NK-92 (cell line): ENCODE data around the gene NRF1.
"Not testable (repeated sequence)": the region's sequence is repeated elsewhere in the genome, so short reads cannot be mapped to it uniquely, and the experiment has no call there.

Experiments used
- DNase-seq: peaks from one replicate; lab custom pipeline; 2025; ENCODE audit not compliant: unreplicated experiment; lab: John Stamatoyannopoulos, UW

The NRF1 gene

DNA sequence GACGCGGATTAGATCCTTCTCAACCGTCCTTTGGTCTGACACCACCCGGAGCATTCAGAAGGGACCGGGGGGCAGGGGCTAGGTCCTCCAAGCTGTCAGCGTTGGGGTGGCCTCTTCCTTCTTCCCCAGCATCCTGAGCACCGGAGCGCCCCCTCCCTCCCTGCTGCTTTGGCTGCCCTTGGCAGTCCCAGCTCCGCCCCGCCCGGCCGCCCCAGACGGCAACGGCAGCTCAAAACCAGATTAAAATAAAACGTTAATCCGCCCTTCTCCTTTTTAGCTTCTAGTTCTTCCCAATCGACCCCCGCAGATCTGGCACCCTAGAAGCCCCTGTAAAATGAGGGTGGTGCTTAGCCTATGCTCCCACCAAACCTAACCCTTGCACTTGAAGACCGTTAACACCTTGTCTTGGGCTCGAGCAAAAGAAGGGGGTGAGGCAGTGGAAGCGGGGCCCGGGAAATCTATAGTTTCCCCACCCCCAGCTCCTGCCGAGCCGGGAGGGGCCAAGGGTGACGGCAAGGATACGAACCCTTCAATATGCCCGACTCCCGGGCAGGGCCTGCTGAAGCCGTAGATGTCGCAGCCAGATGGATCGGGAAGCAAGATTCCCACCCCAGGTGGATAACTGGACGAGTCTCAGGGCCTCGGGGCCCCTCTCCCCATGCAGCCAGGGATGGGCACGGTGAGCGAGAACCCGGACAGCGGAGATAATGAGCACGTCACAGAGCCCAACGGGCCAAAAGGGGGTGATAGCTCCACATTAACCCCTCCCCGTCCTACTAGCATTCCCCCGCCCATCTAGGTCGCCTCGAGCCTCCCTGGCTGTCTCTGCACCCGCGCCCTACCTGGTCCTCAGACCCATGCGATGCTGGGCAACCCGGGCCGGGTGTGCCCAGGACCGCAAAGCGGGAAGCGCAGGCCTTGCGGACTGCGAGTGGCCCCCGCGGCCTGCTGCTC is 169.7 kb downstream of the NRF1 start:
- DNase-seq = no peak

DNA sequence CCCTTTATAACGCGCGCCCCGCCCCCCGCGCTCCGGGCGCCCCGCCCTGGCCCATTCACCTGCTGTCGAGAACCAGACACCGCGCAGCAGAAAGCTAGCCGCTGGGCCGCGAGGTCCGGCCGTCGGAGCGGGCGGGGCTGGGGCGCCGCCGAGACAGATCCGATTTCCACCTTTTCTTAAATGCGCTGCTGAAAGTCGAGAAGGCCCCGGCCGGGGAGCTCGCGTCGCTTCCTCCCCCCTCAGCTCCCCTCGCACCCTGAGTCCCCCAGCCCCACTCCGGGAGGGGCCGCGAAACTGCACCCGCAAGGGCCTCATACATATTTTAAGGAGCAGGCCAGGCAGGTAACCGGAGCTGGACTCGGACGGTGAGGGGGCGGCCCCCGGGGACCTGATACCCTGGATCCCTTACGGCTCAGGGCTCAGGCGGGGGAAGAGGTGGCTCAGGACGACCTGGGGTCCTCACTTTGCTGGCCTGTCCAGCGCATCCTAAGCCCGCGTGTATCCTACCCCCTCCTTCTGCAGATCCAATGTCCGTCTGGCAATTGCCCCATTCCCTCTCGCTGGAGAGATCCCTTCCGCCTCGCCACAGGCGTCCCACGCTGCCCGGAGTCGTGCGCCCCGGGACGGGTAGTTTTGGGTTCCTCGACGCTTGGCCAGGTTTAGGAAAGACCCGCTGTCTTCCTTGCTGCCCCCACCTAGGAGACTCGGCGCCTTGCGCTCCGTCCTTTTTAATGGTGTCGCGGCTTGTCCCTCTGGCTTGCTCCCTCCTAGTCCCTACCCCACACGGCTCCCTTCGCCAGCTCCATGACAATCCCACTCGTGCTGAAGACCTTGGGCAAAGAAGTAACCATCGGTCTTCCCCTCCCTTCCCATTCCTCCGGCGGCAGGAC is 170.7 kb downstream of the NRF1 start:
- no peak for DNase-seq

DNA sequence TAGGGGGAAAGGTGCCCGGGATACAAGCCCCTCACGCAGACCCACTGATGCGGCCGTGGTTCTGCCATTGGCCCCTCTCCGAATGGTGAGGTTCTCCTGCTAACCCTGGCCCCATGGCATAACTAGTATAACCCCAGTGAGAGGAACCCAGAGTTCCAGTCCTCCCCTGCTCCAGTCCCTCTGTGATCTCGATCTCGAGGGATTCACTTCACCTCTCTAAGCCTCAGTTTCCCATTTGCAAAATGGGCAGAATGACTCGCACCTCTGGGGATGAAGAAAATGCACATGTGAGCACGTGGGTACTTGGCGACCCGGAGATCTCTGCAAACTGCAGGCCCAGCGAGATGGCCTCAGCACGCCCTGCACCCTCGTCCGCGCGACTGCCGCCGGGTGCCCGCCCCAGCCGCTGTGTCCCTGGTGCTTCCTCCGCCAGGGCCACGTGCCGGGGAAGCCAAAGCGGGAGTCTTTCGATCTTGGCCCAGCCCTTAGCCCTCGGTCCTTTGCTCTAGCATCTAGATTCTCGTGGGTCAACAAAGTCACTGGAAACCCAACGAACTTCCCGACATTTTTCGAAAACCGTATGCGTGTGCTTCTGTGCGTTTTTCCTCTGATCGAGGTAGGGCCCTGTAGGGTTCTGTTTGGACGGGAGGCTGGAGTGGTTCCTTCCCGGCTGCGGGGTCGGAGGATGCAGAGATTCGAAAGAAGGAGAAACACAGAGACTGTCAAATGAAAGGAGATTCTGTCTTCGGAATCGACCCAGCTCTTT is 171.5 kb downstream of the NRF1 start:
- no peak for DNase-seq

DNA sequence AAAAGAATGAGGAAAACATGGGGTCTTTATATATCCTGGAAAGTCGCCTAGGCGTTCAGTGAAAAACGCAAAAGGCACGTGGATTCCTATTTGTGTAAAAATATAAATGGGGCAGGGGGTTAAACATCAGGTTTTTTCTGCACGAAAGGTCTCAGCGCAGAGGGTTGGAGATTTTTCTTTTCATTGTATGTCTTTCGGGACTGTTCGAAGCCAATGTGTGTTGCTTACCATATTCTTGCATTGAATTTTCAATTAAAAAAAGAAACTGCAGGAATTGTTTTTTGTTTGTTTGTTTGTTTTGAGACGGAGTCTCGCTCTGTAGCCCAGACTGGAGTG is 172.0 kb downstream of the NRF1 start:
- DNase-seq = no peak

DNA sequence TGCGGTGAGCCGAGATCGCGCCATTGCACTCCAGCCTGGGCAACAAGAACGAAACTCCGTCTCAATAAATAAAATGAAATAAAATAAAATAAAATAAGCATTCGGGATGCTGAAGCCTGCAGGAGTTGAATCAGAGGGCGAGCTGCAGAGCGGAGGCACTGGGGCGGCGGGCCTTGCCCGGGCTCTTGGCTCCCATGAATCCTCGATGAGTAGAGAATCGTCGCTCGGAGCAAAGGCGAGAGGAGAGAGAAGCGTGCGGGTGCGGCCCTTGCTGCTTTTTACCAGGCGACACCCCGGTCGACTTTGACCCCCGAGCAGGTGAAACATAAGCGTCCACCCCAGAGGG is 172.9 kb downstream of the NRF1 start:
- no peak for DNase-seq

DNA sequence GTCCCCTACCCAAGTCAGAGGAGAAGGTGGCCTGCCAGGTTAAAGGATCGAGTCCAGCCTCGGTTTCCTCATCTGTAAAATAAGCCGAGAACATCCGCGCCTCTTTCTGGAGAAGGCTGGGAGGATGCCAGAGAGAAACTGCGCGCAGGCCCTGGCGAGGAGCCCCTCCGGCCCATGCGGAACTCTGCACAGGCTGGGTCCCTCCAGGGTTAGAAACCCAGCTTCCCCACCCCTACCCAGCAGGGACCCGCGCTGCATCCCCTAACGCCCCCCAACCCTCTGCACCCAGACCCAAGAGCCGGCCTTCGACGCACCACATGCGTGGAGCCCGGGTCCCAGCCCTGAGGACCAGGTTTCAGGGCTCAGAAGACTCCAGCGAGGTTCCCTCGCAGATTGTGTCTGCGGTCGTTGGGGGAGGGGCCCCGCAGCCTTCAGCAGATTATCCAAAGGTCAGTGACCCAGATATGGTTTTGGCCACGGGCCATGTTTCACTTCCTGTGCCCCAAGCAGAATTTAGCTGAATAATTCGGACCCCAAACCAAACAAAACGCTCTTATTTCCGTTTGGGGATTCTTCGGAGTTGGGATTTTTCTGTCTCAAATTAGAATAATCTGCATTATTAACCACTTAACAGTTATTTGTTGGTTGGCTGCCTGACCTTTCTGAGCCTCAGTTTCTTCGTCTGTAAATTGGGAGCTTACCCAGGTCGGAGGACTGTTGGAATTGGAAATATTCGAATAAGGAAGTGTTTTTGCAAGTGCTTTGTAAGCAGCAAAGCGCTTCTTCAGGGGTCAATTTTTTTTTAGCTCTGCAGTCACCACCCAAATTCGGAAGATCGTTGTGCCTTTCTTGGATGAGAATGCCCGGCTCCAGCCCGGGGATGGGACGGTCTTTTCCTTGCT is 173.5 kb downstream of the NRF1 start:
- no peak for DNase-seq

DNA sequence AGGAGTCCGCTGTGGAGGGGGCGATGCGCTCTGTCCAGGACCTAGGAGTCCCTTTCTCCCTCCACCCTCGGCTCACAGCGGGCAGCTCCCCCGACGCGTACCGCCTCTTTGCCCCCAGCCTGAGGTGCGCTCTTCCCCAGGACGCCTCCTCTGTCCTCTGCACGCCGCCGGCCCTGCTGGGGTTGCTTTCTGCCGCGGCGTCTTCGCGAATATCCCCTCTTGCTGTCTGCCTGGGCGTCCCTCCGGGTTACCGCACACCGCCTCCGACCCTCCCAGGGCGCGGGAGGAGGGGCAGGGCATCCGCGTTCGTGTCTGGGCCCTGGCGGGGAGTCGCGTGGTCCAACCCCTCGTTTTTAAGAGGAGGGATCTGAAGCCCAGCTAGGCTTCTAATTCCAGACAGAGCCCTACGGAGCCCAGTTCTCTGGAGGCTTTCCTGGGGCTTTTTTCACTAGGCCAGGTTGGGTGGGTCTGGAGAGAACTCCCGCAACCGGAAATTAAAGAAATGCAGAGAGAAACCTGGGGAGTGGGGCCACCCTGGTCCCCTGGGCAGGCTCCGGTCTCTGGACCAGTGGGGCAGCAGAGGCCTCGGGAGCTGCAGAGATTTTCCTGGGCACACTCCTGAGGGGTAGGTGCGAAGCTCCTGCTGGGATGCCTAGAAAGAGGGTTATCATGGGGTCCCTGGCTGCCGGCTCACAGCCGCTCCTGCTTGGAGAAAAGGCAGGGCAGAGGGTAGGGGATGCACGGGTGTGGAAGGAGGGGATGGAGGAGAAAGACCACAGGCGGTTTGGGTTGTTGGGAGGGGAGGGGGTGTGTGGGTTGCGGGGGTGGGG is 174.4 kb downstream of the NRF1 start:
- DNase-seq = no peak

DNA sequence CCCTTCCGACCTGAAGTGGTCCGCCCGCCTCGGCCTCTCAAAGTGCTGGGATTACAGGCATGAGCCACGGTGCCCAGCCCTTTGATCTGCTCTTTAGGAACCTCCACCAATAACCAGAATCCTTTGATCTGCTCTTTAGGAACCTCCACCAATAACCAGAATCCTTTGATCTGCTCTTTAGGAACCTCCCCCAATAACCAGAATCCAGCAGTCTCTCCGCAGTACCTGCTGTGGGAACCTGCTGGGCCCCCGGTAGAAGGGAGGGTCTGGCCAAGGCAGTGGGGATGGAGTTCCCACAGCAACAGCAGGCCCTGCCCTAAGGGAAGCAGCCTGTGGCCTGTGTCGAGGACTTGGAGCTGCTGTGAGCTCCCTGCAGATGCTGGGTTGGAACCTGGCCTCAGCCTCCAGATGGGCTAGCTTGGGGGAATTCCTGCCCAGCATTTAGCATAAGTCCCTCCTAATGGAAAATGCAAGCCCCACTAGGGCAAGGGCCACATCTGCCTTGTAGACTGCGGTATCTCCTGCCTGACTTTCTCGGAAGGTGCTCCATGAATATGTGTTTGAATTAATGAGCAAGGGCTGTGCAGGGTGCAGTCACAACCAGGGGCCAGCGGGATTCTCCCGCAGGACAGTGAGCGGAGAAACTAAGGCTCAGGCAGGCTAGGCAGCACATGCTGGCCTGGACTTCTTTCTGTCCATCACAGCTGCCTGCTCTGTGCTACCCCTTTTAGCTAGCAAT is 175.5 kb downstream of the NRF1 start:
- DNase-seq = no peak

DNA sequence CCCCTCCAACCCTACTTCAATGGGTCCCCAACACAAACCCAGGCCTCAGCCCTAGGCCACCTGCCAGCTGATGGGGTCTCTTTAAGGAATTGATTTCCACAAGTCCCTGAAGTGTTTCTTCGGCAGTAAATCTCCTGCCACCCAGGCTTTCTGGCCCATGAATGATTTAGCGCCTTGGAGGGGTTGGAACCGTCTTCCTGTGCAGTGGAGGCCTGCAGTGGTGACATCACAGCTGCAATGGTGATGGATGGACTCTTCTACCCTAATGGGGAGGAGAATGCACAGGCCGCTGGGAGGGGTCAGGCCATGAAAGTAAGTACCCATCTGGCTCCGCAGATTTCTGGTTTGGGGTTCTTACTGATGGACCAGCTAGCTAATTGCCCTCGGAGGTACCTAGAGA is 177.5 kb downstream of the NRF1 start:
- DNase-seq = no peak

DNA sequence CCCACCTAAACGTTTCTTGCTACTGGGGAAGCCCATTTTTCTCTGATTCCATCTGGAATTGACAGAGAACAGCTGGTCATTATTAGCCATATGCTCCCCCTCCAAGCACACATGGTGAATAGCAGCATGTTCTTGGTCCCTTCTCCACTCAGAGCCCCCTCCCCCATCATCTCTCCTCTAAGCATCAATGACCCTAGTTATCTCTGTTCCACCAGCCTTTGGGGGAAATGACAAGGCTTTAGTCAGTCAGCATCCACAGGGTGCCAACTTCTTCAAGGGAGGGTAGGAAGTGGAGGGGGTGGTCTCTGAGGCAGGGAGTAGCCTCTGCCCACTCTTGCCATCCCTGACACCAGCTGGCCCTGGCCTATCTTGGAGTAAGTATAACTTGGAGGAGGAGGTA is 178.1 kb downstream of the NRF1 start:
- DNase-seq = no peak

DNA sequence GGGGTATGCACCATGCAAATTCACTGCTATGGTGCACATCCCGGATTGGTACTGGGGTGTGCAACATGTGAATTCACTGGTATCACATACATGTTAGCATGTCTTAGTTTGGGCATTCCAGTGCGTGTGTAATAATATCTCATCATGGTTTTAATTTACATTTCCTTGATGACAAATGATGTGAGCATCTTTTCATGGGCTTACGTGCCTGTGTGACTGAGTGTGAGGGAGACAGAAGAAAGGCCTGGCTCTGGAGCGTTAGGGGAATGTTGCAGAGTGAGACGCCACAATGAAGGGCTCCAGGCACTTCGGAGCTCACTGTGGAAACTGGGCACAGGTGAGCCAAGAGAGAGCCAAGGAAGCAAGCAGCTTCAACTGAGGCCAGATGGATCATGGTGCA is 178.6 kb downstream of the NRF1 start:
- no peak for DNase-seq

DNA sequence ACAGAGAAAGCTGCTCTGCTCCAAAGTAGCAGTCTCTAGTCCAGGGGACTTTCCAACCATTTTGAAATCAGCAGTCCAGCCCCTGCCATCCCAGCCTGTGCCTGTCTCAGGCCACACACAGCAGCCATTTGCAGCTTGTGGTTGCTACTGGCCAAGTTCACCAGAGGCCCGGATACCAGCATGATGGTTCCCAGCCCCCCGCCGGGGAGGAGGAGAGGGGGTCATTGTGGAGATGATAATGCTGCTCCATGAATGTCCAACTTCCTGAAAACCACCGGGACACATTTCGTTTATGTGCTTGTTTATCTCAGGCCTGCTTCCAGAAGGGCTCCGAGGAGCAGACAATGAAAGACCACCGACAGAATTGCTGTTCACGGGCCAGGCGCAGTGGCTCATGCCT is 181.2 kb downstream of the NRF1 start:
- DNase-seq = no peak

DNA sequence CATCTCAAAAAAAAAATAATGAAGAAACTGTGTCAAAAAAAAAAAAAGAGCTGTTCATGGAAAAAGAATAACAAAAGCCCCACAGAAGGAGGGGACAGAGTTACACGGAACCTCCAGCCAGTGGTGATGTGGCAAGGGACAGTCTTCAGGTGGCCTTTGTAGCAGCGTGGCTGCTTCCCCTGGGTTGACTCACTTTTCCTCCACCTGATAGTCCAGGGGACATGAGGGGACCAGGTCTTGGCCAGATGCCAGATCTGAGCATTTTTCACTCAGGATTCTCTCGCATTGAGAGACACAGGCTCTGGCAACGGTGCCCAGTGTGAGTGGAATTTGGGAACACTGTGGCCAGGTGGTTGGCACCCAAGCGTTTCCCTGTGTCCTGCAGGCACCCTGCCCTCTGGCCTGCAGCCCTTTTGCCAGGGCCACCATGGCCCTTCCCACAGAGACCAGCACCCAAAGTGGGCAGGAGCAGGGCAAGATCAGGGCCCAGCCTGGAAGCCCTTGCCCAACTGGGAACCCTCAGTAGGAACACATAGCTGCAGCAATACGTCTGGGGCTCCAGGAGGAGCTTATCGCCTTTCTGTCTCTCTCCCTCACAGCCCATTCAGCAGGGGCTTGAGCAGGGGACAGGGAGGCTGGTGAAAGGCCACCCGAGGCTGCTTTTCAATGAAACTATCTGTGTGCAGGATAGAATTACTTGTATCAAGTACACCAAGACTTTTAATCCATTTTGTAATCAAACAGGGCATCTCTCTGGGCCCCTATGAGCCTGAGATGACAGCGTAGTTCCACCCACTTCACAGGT is 182.2 kb downstream of the NRF1 start:
- DNase-seq = no peak

DNA sequence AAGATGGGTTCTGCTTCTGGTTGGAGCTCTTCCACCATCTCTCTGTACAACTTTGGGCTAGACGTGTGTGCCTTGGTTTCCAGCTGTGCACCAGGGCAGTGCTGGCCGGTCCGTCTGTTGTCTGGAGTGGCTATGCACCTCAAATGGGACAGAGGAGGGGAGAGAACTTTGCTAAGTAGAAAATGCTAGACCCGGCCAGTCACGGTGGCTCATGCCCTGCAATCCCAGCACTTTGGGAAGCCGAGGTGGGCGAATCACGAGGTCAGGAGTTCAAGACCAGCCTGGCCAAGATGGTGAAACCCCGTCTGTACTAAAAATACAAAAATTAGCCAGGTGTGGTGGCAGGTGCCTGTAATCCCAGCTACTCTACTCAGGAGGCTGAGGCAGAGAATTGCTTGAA is 182.9 kb downstream of the NRF1 start:
- DNase-seq = not testable (repeated sequence)

DNA sequence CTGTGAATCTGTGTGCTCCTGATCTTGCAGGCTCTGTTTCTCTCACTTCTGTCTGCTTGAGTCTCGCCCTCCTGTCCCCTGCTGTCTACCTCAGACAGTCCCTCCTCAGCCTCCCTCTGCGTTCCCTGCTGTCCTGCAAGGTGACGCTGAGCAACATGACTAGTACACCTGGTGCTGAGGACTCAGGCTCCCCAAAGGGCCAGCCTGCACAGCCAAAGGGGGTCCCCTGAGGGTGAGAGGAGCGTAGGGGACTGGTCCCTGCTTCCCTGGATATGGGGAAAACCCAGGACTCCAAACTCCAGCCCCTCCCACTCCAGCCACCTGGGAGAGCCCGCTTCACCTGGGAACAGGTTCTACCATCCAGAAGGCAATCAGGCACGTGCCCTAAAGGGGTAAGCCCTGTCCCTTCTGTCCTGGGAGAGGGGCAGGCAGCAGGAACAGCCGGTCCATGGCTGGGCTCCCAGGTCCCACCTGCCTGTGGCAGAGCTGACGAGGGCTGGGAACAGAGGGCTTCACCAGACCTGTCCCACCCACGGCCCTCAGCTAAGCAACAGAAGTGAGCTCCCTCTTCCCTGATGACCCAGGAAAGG is 184.8 kb downstream of the NRF1 start:
- DNase-seq = no peak

DNA sequence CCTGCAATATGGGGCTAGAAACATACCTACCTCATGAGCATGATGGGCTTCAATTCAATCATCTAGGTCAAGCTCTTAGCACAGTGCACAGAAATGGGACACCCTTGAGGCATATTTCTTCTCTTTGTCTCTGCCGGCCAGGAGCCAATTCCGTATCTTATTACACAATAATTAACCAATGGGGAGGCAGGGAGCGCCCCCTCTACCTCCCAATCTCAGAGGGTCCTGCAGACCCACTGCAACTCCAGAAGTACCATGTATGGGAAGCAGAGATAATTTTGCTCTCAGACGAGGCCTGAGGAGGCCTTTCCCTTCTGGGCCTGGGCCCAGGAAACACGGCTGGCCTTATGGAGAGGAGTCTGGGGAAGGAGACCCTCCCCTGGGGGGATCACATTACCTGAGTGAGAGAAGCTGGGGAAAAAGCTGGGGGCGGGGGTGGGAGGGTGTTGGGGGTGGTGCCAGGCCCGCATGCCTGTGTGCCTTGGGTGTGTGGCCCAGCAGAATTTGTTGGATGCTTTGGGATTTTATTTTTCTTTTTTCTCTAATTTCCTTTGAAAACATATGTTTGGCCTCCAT is 185.8 kb downstream of the NRF1 start:
- DNase-seq = no peak

DNA sequence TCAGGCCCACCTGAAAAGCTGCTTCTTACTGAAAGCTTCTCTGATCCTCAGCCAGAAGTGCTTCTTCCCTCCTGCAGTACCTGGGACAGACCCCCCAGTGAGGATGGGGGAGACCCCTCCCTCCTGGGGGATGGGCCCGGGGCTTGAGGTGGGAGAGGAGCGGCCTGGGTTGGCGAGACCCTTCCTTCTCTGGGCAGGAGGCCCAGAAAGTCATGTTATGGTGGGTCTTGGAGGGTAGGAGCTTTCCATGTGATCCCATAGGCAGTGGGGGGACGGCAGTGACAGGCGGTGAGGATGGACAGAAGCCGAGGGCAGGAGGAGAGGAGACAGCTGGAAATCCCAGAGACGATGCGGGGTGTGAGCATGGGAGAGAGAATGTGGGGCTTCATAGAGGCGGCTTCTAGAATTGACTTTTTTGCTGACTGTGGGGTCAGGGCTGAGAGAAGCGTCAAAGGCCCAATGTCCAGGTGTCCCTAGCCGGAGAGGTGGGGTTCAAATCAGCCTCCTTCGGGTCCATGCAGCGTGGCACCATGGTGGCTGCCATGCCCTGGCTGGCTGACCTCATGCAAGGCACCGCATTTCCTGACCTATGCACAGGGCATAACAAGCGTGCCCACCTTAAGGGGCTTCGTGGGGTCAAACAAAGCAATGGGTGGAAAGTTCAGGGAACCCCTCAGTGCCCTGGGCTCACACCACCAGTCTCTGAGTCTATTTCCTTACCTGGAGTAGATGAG is 187.3 kb downstream of the NRF1 start:
- DNase-seq = no peak
